HG03442 (cell line): ENCODE data around the gene PDSS2.
A peak's percentile ranks its signal among the peaks of the same experiment; 100 is the strongest.
"Not testable (repeated sequence)": the region's sequence is repeated elsewhere in the genome, so short reads cannot be mapped to it uniquely, and the experiment has no call there.

ENCODE experiments used
- ATAC-seq: cut with Tn5 transposase; IDR thresholded peaks from one replicate; pipeline ENCODE4 v1.9.1; 2021; ENCODE audit warnings: mild to moderate bottlenecking, moderate library complexity; ENCODE audit not compliant: unreplicated experiment

The PDSS2 gene

DNA sequence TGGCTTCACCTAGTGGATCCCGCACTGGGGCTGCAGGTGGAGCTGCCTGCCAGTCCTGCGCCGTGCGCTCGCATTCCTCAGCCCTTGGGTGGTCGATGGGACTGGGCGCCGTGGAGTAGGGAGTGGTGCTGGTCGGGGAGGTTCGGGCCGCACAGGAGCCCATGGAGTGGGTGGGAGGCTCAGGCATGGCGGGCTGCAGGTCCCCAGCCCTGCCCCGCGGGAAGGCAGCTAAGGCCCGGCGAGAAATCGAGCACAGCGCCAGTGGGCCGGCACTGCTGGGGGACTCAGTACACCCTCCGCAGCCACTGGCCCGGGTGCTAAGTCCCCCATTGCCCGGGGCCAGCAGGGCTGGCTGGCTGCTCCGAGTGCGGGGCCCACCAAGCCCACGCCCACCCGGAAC is 95.2 kb downstream of the PDSS2 start:
- ATAC-seq, result not testable (repeated sequence)

DNA sequence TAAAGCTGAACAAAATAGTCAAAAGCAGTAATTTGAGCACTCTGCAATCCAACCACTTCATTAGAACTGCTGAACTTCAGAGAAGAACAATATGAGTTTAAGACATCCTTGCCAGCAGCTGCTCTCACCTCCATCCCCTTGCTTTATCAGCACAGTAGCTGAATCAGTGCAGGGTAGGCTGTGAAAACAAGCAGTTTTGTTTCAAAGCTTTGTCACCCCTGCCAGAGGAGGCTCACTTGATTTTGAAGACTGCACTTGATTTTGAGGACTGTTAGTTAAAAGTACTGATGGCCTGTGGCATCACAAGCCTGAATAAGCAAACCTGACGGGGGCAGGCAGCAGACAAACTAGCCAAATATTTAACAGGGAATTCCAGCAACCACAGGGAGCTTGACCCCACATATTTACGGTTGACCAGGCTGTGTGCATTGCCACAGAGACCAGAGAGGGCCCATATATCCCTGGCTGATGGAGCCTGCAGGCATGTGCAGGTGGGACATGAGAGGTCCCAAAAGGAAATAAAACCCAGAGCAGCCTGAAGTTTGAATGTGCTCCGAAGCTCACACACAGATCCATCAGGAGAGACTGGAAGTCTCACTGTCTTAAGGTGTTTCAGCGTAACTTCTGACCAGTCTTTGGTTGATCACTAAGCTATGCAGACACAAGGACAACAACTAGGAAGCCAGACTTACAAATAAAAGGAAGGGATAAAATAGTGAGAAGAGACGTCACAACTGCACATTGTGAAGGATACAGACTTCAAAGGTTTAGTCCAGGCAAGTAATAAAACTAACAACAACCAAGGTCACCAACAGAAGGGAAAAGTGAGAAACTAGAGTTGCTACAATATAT is 97.4 kb downstream of the PDSS2 start:
- no peak for ATAC-seq

GRCh38 chr6:107360476-107360875 is 98.9 kb downstream of the PDSS2 start:
- ATAC-seq, result no peak

- ATAC-seq, result no peak
Observed at GRCh38 chr6:107357842-107358241, 101.5 kb downstream of the PDSS2 start.

DNA sequence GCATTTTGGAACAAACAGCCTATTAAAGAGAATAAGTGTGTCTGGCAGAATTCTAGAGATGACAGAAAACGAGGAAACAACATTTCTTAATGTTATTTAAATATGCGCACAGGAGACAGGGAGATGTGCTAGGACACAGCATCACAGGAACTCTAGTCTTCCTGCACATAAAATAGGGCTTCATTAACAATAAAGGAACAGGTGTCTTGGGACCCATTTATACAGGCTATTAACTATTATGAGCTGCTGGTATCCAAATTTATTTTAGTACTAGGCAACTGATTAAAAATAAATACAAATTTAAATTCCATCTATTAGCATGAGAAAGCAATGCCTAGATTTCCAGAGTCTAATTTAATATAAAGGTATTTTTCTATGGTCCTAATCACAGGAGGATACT is 102.3 kb downstream of the PDSS2 start:
- no peak for ATAC-seq

- ATAC-seq, result no peak
Observed at GRCh38 chr6:107355659-107356058, 103.7 kb downstream of the PDSS2 start.

DNA sequence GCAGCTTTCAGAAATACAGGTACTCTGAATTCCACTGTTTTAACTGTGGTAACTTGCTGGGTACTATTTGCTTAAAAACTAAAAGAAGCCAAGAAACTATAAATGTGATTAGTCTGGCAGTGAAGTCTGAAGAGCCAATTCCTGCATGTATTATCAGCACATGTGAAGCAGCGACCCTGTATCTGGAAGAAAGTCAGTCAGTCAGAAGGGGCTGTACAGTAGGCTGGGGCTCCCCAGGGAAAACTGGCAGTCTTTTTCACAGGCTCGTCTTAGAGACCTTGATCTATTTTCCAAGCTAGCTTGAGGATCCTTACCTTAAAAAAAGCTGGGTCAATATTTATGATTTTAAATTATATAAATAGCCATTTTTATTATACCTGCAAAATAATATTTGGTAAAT is 104.9 kb downstream of the PDSS2 start:
- ATAC-seq, result no peak

GRCh38 chr6:107353773-107354382 is 105.5 kb downstream of the PDSS2 start:
- no peak for ATAC-seq

DNA sequence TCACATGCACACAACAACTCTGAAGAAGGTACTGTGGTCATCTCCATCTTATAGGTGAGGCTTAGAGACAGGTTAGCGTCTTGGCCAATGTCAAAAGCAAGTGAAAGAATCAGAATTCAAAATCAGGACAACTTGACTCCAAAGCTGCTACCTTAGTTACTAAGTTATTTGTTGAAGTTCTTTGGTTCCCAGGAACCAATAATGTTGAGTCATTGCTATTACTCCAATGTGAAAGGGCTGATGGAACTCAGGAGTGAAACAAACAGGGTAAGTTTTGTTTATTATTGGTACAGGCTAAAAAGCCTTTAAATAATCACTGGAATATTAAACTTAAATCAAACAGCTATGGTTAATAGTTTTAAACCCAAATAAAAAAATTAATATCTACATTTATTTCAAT is 111.1 kb downstream of the PDSS2 start:
- ATAC-seq, result no peak

- no peak for ATAC-seq
Observed at GRCh38 chr6:107345393-107345792, 114.0 kb downstream of the PDSS2 start.

GRCh38 chr6:107344981-107345380 is 114.4 kb downstream of the PDSS2 start:
- no peak for ATAC-seq

GRCh38 chr6:107344383-107344782 is 115.0 kb downstream of the PDSS2 start:
- no peak for ATAC-seq

DNA sequence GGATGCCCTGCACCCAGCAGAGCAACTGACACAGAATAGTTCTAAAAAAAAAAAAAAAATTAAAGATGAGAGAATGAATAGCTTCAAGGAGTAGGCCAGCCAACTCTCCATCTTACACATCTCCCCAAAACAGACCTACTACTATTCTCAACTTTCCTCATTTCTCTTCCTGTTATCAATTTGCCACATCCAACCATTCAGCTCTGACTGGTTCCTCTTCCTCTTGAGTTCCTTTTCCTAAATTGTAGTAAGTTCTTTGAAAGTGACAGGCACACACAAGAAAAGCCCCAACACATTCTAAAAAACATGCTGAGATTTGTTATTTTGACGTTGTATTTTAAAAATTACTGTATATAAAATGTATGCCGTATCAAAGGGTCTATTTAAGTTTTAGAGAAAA is 117.2 kb downstream of the PDSS2 start:
- ATAC-seq, result no peak

DNA sequence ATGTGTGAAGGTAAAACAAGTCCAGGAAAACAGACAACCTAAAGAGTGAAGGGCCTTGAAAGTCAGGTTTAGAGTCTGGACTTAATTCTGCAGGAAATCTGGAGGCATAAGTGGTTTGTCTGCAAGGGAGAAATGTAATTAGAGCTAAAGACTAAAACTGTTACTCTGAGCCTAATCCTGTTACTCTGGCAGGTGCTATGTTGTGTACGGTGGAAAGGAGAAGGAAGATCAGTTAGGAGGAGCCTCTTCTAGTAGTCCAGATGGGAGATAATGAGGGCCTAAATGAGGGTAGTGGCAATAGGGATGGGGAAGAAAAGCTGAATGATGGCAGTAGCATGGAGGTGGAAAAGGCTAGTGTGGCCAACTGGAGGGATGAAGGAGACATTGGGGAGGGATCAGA is 118.5 kb downstream of the PDSS2 start:
- no peak for ATAC-seq

DNA sequence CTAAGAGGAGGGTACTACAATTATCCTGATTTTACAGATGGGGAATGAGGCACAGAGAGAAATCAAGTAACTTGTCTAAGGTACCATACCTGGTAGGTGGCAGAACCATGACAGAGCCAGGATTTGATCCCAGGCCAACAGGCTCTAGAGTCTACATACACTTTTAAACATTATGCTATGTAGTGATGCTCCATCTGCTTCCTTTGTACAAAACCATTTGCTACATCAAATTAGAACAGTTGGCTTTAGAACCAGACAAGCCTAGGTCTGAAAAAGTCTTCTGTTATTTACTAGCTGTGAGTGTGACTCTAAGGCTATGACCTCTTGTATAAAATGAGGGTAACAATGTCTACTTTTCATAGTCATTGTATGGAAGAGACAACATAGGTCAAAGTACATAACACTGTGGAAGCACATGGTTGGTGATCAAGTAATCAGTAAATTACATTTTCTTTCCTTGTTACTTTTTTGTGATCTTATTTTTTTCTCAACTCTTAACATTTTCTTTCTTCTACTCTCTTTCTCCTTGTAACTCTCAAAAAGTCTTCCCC is 122.1 kb downstream of the PDSS2 start:
- no peak for ATAC-seq

DNA sequence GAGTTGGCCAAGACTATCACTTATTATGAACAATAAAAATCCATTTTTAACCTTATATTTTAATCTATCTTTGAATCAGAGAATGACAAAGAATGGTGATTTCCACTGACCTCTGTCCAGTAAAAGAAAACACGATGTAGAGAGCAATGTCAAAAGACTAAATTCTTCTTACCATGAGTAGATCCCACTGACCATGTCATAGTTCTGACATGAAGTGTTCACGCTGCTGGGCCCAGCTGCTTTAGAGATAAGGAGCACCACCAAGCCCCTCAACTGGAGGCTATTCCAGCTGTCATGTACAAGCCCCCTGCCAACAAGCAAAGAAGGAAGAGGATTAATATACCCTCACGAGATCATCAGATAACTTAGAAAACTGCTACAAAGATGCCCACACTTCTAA is 125.3 kb downstream of the PDSS2 start:
- no peak for ATAC-seq

DNA sequence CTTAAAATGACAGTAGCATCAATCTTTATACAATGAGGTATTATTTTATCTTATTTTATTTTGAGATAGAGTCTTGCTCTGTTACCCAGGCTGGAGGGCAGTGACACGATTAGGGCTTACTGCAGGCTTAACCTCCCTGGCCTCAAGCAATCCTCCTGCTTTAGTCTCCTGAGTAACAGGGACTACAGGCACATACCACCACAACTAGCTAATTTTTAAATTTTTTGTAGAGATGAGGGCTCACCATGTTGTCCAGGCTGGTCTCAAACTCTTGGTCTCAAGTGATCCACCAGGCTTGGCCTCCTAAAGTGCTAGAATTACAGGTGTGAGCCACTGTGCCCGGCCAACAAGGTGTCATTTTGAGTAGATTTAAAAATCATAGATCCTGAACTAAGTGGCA is 125.9 kb downstream of the PDSS2 start:
- ATAC-seq, result no peak

DNA sequence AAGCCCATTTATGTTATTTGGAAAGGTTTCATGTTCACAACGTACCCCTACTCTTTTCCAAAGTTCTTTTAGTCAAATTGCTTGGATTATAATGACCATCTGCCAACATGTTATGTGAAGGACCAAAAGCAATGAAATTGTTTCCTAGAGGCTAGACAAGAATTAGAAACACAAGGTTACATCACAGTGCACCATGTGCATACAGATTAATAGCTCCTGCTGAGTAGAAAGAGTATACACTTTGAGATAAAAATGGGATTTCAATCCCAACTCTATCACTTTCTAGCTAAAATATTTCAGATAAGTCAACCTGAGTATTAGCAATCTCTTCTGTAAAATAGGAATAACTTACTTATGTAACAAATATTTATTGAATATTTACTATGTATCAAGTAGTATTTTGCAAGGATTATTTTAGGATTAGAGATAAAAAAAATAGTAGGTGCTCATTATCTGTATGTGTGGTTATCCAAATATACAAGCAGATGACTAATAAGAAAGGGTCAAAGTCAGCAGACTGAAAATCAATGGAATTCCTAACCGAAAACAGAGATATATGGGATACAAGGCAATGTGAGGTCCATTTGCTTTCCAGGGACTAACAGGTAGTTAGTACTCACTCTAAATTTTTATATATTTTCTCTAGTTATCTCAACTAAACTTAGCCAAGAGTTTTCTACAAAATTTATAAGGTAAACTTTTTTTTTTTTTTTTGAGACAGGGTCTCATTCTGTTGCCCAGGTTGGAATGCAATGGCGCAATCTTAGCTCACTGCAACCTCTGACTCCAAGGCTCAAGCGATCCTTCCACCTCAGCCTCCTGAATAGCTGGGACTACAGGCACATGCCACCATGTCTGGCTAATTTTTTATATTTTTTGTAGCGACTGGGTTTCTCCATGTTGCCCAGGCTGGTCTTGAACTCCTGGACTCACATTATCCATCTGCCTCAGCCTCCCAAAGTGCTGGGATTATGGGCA is 127.7 kb downstream of the PDSS2 start:
- no peak for ATAC-seq

GRCh38 chr6:107330168-107330567 is 129.2 kb downstream of the PDSS2 start:
- ATAC-seq, result peak; percentile 95

GRCh38 chr6:107329063-107329860 is 130.1 kb downstream of the PDSS2 start:
- no peak for ATAC-seq
